Measurements from ENCODE around the gene MAPKAP1.
A peak's percentile ranks its signal among the peaks of the same experiment; 100 is the strongest.

DNA sequence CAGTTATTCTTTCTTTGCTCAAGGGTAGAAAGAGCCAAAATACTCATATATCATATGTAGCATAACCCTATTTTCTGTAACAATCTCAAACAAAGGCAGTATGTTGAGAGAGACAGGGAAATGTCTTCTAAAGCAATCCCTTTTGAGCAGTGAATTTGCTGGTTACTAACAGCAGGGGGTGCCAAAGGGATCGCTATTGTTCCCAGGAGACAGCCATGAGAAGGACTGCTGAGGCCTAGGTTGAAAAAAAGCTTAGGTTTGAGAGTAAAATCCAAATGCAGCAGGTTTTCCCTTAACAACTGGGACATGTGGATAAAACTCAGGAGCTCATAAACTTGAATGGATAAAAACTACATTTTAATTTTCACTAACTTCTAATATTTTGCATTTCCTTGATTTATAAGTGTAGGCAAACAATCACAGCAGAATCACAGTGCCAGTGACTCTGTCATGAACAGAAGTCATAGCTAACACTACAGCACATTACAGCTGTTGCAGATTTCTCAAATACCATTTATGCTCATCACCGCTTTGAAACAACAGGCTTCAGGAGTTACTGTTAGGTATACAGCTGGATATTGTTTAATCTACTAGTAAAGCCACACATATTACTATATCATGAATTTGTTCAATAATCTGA, 148.4 kb downstream of the MAPKAP1 start:
- TF ChIP-seq, protein P1, sequence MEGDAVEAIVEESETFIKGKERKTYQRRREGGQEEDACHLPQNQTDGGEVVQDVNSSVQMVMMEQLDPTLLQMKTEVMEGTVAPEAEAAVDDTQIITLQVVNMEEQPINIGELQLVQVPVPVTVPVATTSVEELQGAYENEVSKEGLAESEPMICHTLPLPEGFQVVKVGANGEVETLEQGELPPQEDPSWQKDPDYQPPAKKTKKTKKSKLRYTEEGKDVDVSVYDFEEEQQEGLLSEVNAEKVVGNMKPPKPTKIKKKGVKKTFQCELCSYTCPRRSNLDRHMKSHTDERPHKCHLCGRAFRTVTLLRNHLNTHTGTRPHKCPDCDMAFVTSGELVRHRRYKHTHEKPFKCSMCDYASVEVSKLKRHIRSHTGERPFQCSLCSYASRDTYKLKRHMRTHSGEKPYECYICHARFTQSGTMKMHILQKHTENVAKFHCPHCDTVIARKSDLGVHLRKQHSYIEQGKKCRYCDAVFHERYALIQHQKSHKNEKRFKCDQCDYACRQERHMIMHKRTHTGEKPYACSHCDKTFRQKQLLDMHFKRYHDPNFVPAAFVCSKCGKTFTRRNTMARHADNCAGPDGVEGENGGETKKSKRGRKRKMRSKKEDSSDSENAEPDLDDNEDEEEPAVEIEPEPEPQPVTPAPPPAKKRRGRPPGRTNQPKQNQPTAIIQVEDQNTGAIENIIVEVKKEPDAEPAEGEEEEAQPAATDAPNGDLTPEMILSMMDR (IDR thresholded peaks at IDR 0.05; ENCODE audit: insufficient read depth, low read length) = peak; percentile 60
- TF ChIP-seq POLR2AphosphoS5 (IDR thresholded peaks at IDR 0.05; ENCODE audit: low read depth) (no peak), GABPA (IDR thresholded peaks at IDR 0.05; ENCODE audit: low read depth) (no peak), SPI1 (IDR thresholded peaks at IDR 0.05; ENCODE audit: borderline replicate concordance, low read depth) (no peak)
- TF ChIP-seq, protein P2, sequence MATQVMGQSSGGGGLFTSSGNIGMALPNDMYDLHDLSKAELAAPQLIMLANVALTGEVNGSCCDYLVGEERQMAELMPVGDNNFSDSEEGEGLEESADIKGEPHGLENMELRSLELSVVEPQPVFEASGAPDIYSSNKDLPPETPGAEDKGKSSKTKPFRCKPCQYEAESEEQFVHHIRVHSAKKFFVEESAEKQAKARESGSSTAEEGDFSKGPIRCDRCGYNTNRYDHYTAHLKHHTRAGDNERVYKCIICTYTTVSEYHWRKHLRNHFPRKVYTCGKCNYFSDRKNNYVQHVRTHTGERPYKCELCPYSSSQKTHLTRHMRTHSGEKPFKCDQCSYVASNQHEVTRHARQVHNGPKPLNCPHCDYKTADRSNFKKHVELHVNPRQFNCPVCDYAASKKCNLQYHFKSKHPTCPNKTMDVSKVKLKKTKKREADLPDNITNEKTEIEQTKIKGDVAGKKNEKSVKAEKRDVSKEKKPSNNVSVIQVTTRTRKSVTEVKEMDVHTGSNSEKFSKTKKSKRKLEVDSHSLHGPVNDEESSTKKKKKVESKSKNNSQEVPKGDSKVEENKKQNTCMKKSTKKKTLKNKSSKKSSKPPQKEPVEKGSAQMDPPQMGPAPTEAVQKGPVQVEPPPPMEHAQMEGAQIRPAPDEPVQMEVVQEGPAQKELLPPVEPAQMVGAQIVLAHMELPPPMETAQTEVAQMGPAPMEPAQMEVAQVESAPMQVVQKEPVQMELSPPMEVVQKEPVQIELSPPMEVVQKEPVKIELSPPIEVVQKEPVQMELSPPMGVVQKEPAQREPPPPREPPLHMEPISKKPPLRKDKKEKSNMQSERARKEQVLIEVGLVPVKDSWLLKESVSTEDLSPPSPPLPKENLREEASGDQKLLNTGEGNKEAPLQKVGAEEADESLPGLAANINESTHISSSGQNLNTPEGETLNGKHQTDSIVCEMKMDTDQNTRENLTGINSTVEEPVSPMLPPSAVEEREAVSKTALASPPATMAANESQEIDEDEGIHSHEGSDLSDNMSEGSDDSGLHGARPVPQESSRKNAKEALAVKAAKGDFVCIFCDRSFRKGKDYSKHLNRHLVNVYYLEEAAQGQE (IDR thresholded peaks at IDR 0.05; ENCODE audit: insufficient replicate concordance, low read depth) = no peak

Measured in HL-60 (cell line).